Upper lobe of left lung (tissue), 6 donors: Measurements from ENCODE around the gene GYG1. TPM values are rescaled to one million over a fixed set of nuclear protein-coding genes. Genes with fewer than 3 reads are reported as not detected.

Experiments
- ATAC-seq, 2 donors: fragments of 200-7000 bp; cut with Tn5 transposase; one replicate each; pipeline ENCODE4 v1.9.1; 2022; ENCODE audit warnings: mild to moderate bottlenecking in 2 of 2, moderate library complexity in 2 of 2; ENCODE audit not compliant: low FRiP score in 2 of 2
- DNase-seq, 2 donors: peaks; one replicate each; pipeline ENCODE4 v3.0.0-alpha.2; 2019 to 2020
- H3K27ac ChIP-seq, 4 donors: fragments of 200-600 bp; sonication (generic); one replicate each; pipeline ENCODE4 v1.5.1; 2016 to 2019
- H3K27me3 ChIP-seq, 4 donors: fragments of 200-600 bp; sonication (generic); one replicate each; pipeline ENCODE4 v1.5.1; 2017 to 2019
- H3K36me3 ChIP-seq, 4 donors: fragments of 200-600 bp; sonication (generic); one replicate each; pipeline ENCODE4 v1.5.1; 2016 to 2019
- H3K4me1 ChIP-seq, 4 donors: fragments of 200-600 bp; sonication (generic); one replicate each; pipeline ENCODE4 v1.5.1; 2018 to 2019
- H3K4me3 ChIP-seq, 4 donors: fragments of 200-600 bp; sonication (generic); one replicate each; pipeline ENCODE4 v1.5.1; 2017 to 2019; ENCODE audit warnings: mild to moderate bottlenecking in 2 of 4, moderate library complexity in 1 of 4
- H3K9me3 ChIP-seq, 4 donors: fragments of 200-600 bp; sonication (generic); one replicate each; pipeline ENCODE4 v1.5.1; 2018 to 2019
- EP300 ChIP-seq, 4 donors: sonication (generic); formaldehyde crosslinking; IDR thresholded peaks; one replicate each; pipeline ENCODE4 v1.5.1; 2017; ENCODE audit warnings: antibody characterized with exemption in 4 of 4, control low read depth in 2 of 4
- POLR2A ChIP-seq, 4 donors: fragments of 450-650 bp; IDR thresholded peaks; one replicate each; pipeline ENCODE4 v1.5.1; 2016 to 2017; ENCODE audit warnings: antibody characterized with exemption in 4 of 4, mild to moderate bottlenecking in 2 of 4
- POLR2AphosphoS5 ChIP-seq, 2 donors: sonication (generic); formaldehyde crosslinking; IDR thresholded peaks; one replicate each; pipeline ENCODE4 v1.5.1; 2017; ENCODE audit warnings: antibody characterized with exemption in 2 of 2
- WGBS, 2 donors: methylation state at CpG; one replicate each; pipeline ENCODE4 v1.1.5; 2017 to 2018; 5-methylcytosine and 5-hydroxymethylcytosine counted together
- total RNA-seq, 6 donors: library from RNA; depleted of rRNA in 4 of 6; stranded (reverse); fragments of >200 nt in 4 of 6; gene quantifications; one replicate each; pipeline versions ENCODE4 v1.1.0 to v1.2.1, GENCODE V29; 2016 to 2021
- TF ChIP-seq, protein P1 (sequence below), 6 experiments: fragments of 450-650 bp in 4 of 6; fragments of 200-600 bp in 2 of 6; sonication (generic) in 2 of 6; IDR thresholded peaks; one replicate each; pipeline ENCODE4 v1.5.1; 2016 to 2019; ENCODE audit warnings: antibody characterized with exemption in 6 of 6
- donor health status: DM: no; HTN: no; CAD: no; lungs with moderate emphysema.
- donor health status: DM: no; HTN: yes; CAD: no; lungs with severe emphysema.

GYG1 gene
- total RNA-seq, 6 donors from 2014 or later, result 10.5 to 48.6 (median 31.5) TPM

GRCh38 chr3:148950806-148951205, 40.5 kb upstream of the GYG1 start:
- no peak for DNase-seq
- H3K4me3 ChIP-seq, result no peak overlapping the region
- H3K27me3 ChIP-seq, result no peaks in the 10 kb centered on the region
- peaks cover 0 to 9% (median under 1%) of the 10 kb centered on the region in 4 donors for H3K4me1 ChIP-seq
- no peaks in the 10 kb centered on the region for H3K36me3 ChIP-seq
- no peaks in the 10 kb centered on the region for H3K9me3 ChIP-seq
- peak overlapping the region; percentile 36 to 80 (median 56) for H3K27ac ChIP-seq
- TF ChIP-seq POLR2A (IDR thresholded peaks at IDR 0.05) (no peak), EP300 (IDR thresholded peaks at IDR 0.05) (no peak), POLR2AphosphoS5 (IDR thresholded peaks at IDR 0.05) (no peak)
- TF ChIP-seq, protein P1, sequence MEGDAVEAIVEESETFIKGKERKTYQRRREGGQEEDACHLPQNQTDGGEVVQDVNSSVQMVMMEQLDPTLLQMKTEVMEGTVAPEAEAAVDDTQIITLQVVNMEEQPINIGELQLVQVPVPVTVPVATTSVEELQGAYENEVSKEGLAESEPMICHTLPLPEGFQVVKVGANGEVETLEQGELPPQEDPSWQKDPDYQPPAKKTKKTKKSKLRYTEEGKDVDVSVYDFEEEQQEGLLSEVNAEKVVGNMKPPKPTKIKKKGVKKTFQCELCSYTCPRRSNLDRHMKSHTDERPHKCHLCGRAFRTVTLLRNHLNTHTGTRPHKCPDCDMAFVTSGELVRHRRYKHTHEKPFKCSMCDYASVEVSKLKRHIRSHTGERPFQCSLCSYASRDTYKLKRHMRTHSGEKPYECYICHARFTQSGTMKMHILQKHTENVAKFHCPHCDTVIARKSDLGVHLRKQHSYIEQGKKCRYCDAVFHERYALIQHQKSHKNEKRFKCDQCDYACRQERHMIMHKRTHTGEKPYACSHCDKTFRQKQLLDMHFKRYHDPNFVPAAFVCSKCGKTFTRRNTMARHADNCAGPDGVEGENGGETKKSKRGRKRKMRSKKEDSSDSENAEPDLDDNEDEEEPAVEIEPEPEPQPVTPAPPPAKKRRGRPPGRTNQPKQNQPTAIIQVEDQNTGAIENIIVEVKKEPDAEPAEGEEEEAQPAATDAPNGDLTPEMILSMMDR (IDR thresholded peaks at IDR 0.05), result no peak
- ATAC-seq, result no peak
- 71 to 95% methylated on average over 1 of the region's 1 CpG for WGBS, 2 donors

- H3K4me3 ChIP-seq, result no peak overlapping the region
- H3K4me1 ChIP-seq, result peaks cover 0 to 9% (median 3%) of the 10 kb centered on the region in 4 donors
- ATAC-seq (no peak), DNase-seq (no peak)
- peak in 1 of 4 donors; percentile 66 for TF ChIP-seq EP300 (IDR thresholded peaks at IDR 0.05)
- TF ChIP-seq, protein P1 (IDR thresholded peaks at IDR 0.05), result no peak
- TF ChIP-seq POLR2AphosphoS5 (IDR thresholded peaks at IDR 0.05), result no peak
- no peak for TF ChIP-seq POLR2A (IDR thresholded peaks at IDR 0.05)
- no peaks in the 10 kb centered on the region for H3K36me3 ChIP-seq
- no peaks in the 10 kb centered on the region for H3K9me3 ChIP-seq
- WGBS, 2 donors, result 60 to 63% methylated on average over 4 of the region's 4 CpGs
- no peaks in the 10 kb centered on the region for H3K27me3 ChIP-seq
- H3K27ac ChIP-seq, result peak overlapping the region; percentile 36 to 80 (median 56)
Observed at GRCh38 chr3:148951599-148952361, 39.6 kb upstream of the GYG1 start.

- no peak for ATAC-seq
- no peaks in the 10 kb centered on the region for H3K27me3 ChIP-seq
- no peaks in the 10 kb centered on the region for H3K9me3 ChIP-seq
- TF ChIP-seq POLR2AphosphoS5 (IDR thresholded peaks at IDR 0.05) (no peak), POLR2A (IDR thresholded peaks at IDR 0.05) (no peak), EP300 (IDR thresholded peaks at IDR 0.05) (no peak)
- TF ChIP-seq, protein P1 (IDR thresholded peaks at IDR 0.05), result no peak
- no peak overlapping the region for H3K27ac ChIP-seq
- H3K36me3 ChIP-seq, result no peaks in the 10 kb centered on the region
- no peak overlapping the region for H3K4me3 ChIP-seq
- DNase-seq, result no peak
- peaks cover 0 to 9% (median 4%) of the 10 kb centered on the region in 4 donors for H3K4me1 ChIP-seq
Observed at GRCh38 chr3:148953094-148953493, 38.2 kb upstream of the GYG1 start.

DNA sequence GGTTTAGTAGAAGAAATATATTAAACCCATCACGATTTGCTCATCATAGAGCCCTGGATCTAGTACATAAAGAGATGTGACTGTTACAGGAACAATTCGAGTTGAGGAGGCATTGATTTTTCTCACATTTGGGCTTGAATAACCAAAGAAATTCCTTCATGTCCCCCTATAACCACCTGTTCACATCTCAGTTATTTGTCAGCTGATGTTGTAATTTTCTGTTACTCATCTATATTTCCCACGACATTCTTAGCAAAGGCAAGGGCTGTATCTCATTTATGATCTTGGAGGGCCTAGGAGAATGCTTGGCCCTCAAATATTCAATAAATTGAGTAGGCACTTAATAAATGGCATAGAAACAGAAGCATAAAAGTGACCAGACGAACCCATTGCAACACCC, 36.4 kb upstream of the GYG1 start:
- Histone ChIP-seq H3K36me3 (no peaks in the 10 kb centered on the region), H3K4me3 (no peak overlapping the region), H3K27ac (no peak overlapping the region), H3K27me3 (no peaks in the 10 kb centered on the region), H3K9me3 (no peaks in the 10 kb centered on the region), H3K4me1 (peaks cover 0 to 9% (median 4%) of the 10 kb centered on the region in 4 donors)
- no peak for ATAC-seq
- no peak for TF ChIP-seq POLR2A (IDR thresholded peaks at IDR 0.05)
- no peak for TF ChIP-seq POLR2AphosphoS5 (IDR thresholded peaks at IDR 0.05)
- TF ChIP-seq, protein P1 (IDR thresholded peaks at IDR 0.05), result no peak
- no peak for TF ChIP-seq EP300 (IDR thresholded peaks at IDR 0.05)
- DNase-seq, result no peak
- WGBS, 2 donors, result 62 to 72% methylated on average over 4 of the region's 4 CpGs
